ENCODE measurements around the gene IQSEC3.
"Not testable (repeated sequence)": the region's sequence is repeated elsewhere in the genome, so short reads cannot be mapped to it uniquely, and the experiment has no call there.

Gene IQSEC3

GRCh38 chr12:111699-112493 lies 45.3 kb downstream of the IQSEC3 start:
- no peak for DNase-seq (ENCODE audit: low spot score)

GRCh38 chr12:113347-113746 lies 46.8 kb downstream of the IQSEC3 start:
- no peak for DNase-seq (ENCODE audit: low spot score)

GRCh38 chr12:114626-115211 lies 48.2 kb downstream of the IQSEC3 start:
- no peak for DNase-seq (ENCODE audit: low spot score)

GRCh38 chr12:115518-115917 lies 49.0 kb downstream of the IQSEC3 start:
- no peak for DNase-seq (ENCODE audit: low spot score)

GRCh38 chr12:115960-116915 lies 49.7 kb downstream of the IQSEC3 start:
- DNase-seq (ENCODE audit: low spot score), result no peak

DNA sequence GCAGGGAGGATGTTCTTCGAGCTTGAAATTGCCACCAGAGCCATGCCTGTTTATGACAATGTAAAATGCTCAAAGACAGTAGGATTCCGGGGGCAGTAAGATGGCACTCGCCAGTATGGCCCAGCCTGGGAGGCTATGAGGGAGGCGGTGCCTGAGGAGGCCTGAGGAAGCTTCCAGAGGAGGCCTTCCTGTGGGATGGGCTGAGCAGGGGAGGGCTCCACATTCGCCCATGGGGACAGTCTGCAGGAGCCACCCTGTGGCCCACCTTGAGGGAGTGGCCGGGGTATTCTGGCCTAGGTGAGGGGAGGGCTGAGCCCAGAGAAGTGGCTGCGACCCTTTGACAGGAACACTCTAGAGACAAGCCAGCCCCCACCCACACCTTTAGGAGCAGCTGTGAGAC lies 50.7 kb downstream of the IQSEC3 start:
- no peak for DNase-seq (ENCODE audit: low spot score)

DNA sequence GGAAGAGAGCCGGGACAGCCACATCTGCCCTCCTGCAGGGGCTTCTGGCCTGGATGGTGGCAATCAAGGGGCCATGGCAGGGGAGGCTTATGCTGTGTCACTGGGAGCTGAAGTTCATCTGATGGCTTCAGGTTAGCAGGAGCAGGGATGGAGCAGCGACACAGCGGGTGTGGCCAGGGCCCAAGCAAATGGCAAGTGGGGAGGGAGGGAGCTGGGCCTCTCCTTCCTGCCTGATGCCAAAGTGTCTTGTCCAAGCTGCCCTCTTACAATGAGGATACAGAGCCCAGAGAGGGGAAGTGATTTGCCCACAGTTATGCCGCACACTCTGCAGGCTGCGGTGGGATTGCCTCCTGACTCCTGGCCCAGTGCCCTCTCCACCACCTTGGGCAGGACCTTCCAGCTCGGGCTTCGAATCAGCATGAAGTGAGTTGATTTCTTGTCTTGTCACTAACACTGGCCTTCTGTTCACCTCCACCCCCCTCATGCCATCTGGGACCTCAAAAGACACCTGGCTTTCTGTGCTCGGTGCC lies 51.3 kb downstream of the IQSEC3 start:
- no peak for DNase-seq (ENCODE audit: low spot score)

- DNase-seq (ENCODE audit: low spot score), result no peak
Measured at GRCh38 chr12:118591-118990, 52.0 kb downstream of the IQSEC3 start.

GRCh38 chr12:120951-121350 lies 54.4 kb downstream of the IQSEC3 start:
- DNase-seq (ENCODE audit: low spot score), result no peak

DNA sequence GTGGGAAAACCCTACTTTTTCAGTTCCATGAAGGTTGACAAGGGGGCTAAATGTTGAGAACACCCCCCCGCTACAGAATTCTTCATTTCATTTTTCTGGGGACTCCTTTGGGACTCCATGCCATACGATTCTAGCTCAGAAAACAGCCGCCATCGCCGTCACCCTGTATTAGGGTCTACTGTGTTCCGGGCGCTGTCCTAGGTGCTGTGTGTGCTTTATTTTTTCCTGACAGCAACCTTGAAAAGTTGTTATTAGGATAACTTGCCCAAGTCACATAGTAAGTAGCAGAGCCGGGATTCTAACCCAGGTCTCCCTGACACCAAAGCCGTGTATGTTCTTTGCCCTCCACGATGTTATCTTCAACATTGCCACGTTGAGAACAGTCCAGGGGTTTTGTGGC lies 55.1 kb downstream of the IQSEC3 start:
- no peak for DNase-seq (ENCODE audit: low spot score)

DNA sequence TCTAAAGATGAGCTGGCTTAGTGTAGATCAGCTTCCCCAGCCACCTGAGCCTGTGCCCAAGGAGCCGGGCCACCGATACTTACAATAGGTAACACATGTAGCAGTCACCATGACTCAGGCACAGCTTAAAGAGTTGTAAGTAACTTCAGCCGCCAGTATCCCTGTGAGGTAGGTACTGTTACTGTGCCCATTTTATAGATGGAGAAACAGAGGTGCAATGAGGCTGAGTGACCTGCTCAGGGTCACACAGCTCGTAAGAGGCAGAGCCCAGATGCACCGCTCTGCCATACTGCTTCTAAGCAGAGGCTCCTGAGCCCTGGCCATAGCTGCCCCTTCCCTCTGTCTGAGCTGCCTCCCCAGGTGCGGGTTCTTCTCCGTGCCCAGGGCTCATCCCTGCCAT lies 58.5 kb downstream of the IQSEC3 start:
- no peak for DNase-seq (ENCODE audit: low spot score)

- DNase-seq (ENCODE audit: low spot score), result no peak
Measured at GRCh38 chr12:125566-125965, 59.0 kb downstream of the IQSEC3 start.

GRCh38 chr12:128079-128478 lies 61.5 kb downstream of the IQSEC3 start:
- DNase-seq (ENCODE audit: low spot score), result no peak

DNA sequence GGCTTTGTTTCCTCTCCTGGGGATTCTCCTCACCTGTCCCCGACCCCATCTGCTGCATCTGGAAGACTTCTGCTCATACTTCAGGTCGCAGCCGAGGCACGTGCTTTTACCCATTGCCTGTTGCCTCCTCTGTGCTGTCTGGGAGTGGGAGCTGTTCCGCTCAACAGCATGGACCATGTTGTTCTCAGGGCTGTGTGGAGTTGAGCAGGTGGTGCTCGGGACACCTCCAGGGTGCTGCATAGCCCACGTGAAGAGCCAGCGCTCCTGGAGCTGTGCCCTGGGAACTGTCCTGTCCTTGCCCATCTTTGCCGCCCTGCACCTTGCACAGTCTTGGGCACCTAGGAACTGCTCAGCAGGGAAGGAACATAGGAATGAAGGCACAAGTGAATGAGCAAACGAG lies 62.4 kb downstream of the IQSEC3 start:
- DNase-seq (ENCODE audit: low spot score), result no peak

DNA sequence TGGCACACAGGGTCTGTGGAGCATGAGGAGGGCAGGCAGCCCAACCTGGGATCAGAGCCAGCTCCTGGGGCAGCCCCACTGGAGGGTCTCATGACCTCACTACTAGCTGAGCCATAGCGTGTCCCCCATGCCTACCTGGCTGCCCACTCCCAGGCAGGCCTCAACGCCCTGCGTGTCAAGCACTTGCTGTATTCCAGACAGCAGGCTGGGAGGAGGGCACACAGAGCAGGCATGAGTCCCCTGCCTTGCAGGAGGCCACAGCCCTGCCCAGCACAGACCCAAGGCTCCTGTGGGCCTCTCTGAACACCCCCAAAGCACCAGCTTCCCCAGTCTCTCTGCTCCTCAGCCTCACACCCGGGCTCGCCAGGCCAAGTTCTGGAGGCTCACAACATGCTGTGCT lies 64.0 kb downstream of the IQSEC3 start:
- DNase-seq (ENCODE audit: low spot score), result no peak

DNA sequence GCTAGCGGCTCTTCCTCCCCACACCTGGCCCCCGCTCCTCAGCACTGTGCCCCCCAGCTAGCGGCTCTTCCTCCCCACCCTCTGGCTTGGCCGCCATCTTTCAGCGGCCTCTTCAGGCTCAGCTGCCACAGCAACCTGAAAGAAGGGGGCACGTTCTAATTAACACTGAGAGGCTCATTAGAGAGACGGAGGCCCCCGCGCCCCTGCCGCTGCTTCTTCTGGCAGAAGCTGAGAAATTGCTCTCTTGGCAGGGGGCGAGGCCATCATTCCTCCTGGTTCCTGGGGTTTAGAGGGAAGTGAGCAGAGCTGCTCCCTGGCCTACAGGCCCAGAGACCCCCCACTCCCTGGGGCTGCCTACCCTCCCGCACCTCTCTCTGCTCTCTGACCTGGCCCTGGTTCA lies 64.4 kb downstream of the IQSEC3 start:
- DNase-seq (ENCODE audit: low spot score), result no peak

GRCh38 chr12:131732-132495 lies 65.3 kb downstream of the IQSEC3 start:
- DNase-seq (ENCODE audit: low spot score), result no peak

DNA sequence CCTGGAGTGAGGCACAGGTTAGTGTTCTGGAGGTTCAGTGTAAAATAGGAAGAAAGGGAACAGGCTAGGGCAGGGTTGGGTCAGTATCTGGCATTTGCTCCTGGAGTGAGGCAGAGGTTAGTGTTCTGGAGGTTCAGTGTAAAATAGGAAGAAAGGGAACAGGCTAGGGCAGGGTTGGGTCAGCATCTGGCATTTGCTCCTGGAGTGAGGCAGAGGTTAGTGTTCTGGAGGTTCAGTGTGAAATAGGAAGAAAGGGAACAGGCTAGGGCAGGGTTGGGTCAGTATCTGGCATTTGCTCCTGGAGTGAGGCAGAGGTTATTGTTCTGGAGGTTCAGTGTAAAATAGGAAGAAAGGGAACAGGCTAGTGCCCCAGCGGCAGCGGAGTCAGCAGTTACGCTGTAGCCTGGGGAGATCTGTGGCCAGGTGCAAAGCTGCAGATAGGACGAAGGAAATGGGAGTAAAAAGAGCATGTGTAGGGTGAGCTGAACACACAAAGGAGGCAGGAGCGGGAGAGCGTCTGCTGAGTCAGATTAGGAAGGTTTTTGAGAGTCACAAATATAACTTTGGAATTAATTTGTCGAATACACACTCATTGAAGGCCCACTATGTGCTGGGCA lies 67.2 kb downstream of the IQSEC3 start:
- DNase-seq (ENCODE audit: low spot score), result not testable (repeated sequence)

DNA sequence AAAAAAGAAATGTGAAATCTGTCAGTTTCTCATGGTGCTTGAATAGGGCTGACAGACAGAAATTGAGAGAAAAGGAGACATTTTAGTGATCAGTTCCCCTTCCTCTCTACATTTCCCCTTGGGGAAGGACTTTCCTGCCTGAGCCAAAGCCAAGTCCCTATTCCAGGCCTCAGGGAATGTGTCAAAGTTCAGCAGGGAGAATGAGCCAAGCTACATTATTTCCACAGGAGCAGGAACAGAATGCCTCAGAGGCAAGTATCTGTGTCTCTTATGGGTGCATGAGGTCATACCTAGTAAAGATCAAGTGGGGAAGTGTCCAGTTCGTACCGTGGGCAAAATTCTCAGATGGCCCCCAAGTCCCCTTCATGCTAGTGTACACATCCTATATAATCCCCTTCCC lies 68.6 kb downstream of the IQSEC3 start:
- DNase-seq (ENCODE audit: low spot score), result no peak

GRCh38 chr12:138171-138897 lies 71.8 kb downstream of the IQSEC3 start:
- DNase-seq (ENCODE audit: low spot score), result no peak
